GOT3 (cell line): ENCODE data around the gene WNT9A.
"Not testable (repeated sequence)": the region's sequence is repeated elsewhere in the genome, so short reads cannot be mapped to it uniquely, and the experiment has no call there.

Experiments used
- DNase-seq: peaks from one replicate; lab custom pipeline; 2025; ENCODE audit warnings: mixed read lengths; lab: John Stamatoyannopoulos, UW

WNT9A gene

DNA sequence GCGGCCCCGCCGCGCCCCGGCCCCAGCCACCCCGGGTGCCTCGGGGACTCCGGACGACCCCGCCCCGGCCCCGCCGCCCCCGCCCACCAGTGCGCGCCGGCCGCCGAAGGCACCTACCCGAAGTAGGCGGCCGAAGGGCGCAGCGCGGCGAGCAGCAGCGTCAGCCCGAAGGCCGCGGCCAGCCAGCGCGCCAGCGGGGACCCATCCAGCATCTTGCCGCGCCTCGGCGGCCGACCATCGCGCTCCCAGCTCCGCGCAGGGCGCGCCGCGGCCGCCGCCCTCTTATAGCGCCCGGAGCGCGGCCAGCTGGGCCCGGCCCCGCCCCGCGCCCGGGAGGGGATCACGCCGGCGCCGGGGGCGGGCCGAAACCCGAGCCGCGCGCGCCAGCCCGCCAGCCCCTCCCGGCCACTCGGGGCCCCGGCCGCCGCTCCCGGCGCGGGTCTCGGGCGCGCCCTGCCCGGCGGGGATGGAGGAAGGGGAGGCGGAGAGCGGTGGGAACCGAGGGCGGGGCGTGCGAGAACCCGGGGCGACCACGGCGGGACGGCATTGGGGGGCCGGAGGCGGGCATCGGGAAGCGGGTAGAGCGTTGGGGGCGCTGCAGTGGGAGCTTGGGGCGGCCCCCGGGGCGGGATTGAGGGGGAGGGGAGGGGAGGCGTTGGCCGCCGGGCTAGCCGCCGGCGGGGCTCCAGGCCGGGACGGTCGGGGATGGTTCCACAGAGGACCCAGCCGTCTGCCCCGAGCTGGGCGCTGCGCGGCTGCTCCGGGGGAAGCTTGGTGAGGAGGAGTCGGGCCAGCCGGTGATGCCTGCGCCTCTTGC, at the start of gene WNT9A:
WNT9A (minus strand) TSS at position 257 of the 817 bp plus-strand sequence; CDS start at position 212, 45 bp downstream.
- no peak for DNase-seq

- no peak for DNase-seq
These were observed 48.6 kb upstream of the WNT9A start for GRCh38 chr1:227996187-227996950.

DNA sequence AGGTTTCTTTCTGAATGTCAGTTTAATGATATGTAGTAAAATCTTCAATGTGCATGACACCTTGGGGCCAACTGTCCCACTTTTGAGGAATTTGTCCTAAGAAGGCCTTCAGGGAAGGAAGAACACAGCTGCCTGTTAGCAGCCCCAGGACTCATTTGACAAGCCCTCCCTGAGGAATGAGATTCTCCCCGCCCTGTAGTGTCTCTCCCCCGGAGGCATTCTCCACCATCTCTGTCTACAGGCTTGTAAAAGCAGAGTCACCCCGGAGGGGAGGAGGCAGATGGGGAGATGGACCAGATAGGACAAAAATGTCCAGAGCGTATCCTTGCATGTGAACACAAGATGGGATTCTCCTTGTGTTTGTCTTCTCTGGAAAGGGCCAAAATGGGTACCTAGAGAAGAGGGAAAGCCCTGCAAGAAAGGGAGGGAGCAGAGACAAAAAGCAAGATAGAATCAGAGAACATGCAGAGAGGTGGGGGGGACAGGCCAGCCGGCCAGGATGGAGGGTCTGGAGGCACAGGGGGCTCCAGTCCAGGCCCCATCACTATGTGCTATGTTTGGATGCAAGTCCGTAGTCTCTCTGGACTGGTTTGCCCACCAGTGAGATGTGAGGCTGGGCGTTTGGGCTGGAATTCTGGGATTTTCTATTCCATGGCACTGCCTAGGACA, 47.0 kb upstream of the WNT9A start:
- no peak for DNase-seq

DNA sequence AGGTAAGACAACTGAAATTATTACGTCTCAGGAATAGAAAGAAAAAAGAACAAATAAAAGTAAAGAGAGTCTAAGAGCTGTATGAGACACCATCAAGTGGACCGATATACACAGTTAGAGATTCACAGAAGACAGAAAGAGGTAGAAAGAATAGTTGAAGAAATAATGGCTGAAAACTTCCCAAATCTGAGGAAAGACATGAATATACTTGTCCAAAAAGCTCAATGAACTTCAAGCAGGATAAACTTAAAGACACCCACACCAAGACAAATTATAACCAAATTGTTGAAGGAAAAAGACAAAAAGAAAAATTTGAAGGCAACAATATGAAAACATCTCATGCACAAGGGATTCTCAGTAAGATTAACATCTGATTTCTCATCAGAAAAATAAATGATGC, 39.4 kb upstream of the WNT9A start:
- no peak for DNase-seq

GRCh38 chr1:227975583-227976283, 28.0 kb upstream of the WNT9A start:
- not testable (repeated sequence) for DNase-seq

- DNase-seq = not testable (repeated sequence)
These were observed 26.1 kb upstream of the WNT9A start for GRCh38 chr1:227973724-227974288.

- not testable (repeated sequence) for DNase-seq
These were observed 25.2 kb upstream of the WNT9A start for GRCh38 chr1:227972843-227973374.

DNA sequence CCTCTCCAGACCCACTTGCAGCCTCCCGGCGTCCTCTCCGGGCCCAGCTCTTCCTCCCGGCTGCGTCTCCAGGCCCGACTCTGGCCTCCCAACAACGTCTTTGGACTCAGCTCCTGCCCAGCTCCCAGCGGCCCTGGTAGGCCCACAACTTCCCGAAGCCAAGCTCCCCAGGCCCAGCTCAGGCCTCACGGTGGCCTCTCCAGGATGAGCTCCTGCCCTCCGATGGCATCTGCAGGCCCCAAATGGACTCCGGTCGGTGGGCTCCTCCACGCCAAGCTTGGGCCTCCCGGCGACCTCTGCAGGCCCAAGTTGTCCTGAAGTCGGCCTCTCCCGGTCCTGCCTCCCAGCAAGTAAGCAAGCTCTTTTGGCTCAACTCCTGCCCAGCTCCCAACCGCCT, 24.5 kb upstream of the WNT9A start:
- DNase-seq = not testable (repeated sequence)

GRCh38 chr1:227971643-227972282, 24.0 kb upstream of the WNT9A start:
- not testable (repeated sequence) for DNase-seq

GRCh38 chr1:227971216-227971615, 23.5 kb upstream of the WNT9A start:
- not testable (repeated sequence) for DNase-seq

DNA sequence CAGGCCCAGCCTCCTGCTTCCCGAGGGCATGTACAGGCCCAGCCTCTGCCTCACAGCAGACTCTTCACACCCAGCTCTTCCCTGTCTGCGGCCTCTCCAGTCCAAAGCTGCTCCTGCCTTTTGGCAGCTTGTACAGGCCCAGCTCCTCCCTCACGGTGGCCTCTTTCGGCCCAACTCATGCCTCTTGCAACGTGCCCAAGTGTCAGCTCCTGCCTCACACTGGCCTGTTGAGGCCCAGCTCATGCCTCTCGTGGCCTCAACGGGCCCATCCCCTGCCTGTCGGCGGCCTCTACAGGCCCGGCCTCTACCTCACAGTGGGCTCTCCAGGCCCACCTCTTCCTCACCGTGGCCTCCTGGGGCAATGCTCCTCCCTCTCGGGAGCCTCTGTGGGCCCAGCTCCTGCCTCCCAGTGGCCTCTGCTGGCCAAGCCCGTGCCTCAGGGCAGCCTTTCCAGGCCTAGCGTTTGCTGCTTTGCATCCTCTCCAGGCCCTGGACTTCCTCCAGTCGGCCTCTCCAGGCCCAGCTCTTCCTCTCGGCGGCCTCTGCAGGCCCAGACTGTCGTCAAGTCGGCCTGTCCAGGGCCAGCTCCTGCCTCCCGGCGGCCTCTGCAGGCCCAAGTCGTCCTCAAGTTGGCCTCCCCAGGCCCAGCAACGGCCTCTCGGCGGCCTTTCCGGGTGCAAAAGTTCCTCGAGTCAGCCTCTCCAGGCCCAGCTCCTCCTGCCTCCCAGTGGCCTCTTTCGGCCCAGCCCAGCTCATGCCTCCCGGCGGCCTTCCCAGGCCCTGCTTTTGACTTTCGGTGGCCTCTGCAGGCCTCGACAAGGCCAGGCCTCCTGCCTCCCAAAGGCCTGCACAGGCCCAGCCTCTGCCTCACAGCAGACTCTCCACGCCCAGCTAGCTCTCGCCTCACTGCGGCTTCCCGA, 22.6 kb upstream of the WNT9A start:
- not testable (repeated sequence) for DNase-seq

- not testable (repeated sequence) for DNase-seq
These were observed 20.1 kb upstream of the WNT9A start for GRCh38 chr1:227967815-227968214.

DNA sequence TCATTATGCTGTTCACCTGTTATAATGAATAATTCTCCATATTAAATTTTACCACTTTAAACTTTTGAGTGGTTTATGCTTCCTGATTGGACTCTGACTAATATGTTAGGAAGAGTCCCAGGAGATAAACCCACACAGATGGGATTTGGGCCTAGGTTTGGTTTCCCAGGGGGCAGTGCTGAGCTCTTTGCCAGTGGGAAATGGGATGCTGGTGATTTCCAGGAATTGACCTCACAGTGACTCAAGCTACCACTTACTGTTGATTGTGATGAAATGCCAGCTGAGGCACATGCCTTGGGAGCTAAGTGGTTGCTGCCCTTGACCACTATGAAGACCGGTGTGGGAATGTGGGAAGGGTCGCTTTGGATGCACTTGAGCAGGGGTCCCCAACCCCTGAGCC, 19.0 kb upstream of the WNT9A start:
- peak; percentile 75 for DNase-seq

DNA sequence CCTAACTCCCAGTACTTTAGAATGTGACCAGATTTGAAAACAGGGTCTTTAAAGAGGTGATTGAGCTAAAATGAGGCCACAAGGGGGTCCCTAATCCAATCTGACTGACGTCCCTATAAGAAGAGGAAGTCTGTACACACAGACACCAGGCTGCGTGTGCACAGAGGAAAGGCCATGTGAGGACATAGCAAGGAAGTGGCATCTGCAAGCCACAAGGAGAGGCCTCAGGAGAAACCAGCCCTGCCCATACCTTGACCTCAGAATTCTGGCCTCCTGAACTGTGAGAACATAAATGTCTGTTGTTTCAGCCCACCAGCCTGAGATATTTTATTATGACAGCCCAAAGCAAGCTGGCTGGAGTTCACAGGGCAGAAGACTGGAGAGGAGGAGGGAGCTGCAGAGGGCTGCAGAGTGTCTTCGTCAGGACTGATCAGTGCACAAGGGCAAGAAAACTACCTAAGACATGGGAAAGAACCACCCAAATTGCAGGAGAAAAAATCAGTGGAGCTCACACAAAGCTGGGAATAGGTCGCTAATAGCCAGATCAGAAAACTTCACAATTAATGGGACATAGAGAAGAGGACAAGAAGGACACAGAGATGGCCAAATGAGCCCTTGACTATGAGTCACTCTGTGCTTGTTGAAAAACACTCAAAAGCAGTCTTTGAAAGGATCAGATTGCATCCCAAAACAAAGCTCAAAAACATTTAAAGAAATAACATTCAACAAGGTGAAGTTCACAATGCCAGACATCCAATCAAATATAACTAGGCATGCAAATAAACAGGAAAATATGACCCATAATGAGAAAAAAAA, 14.1 kb upstream of the WNT9A start:
- no peak for DNase-seq

DNA sequence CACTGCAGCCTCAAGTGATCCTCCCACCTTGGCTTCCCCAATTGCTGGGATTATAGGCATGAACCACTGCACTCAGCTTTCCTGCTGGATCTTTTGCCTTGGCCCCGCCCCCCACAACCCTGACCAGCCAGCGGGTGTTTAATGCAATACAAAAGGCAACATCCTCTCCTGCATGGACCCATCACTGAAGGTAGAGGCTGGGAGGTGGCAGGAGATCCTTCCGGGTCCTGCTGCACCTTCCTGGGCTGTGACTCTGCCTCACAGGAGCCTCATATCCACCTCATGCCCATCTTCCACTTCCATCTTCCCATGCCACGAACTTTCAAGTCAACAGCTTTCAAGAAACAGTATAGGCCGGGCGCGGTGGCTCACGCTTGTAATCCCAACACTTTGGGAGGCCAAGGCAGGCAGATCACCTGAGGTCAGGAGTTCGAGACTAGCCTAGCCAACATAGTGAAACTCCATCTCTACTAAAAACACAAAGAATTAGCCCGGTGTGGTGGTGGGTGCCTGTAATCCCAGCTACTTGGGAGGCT, 11.7 kb upstream of the WNT9A start:
- no peak for DNase-seq

GRCh38 chr1:227958617-227959324, 11.0 kb upstream of the WNT9A start:
- DNase-seq = no peak

DNA sequence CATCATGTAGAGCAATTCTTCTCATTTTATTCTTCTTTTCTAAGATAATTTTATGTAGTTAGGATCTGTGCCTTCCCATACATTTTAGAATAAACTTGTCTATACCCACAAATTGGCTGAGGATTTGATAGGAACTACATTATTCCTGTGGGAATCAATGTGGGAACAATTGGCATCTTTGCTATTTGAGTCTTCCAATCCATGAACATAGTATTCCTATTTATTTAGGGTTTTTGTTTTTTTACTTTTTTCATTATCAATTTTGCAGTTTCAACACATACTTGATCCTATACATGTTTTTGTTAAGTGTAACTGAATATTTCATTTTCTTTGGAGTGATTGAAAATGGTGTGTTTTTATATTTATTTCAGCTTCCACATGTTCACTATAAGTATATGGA, 8.1 kb upstream of the WNT9A start:
- no peak for DNase-seq
